ENCODE data around the gene BRSK2. TPM values are rescaled to one million over a fixed set of nuclear protein-coding genes. Genes with fewer than 3 reads are reported as not detected.

BRSK2 gene
- total RNA-seq, 6 donors from 2014 or later: 0.11 to 0.54 (median 0.25) TPM; not detected in 2

GRCh38 chr11:1438967-1439330 is 49.2 kb downstream of the BRSK2 start:
- no peaks in the 10 kb centered on the region for H3K9me3 ChIP-seq
- DNase-seq (peak in 1 of 2 donors; percentile 76), ATAC-seq (ENCODE audit: low FRiP score in 2 of 2) (no peak)
- no peak overlapping the region for H3K27ac ChIP-seq
- 80% methylated on average over 8 of the region's 11 CpGs; no CpG with 5 or more reads in 1 of the 2 donors for WGBS, 2 donors
- H3K4me3 ChIP-seq: no peak overlapping the region
- H3K36me3 ChIP-seq: no peaks in the 10 kb centered on the region
- TF ChIP-seq POLR2A (IDR thresholded peaks at IDR 0.05): no peak
- TF ChIP-seq POLR2AphosphoS5 (IDR thresholded peaks at IDR 0.05): no peak
- H3K27me3 ChIP-seq: peaks cover 0 to 8% (median 1%) of the 10 kb centered on the region in 4 donors
- peaks cover 0 to 11% (median 4%) of the 10 kb centered on the region in 4 donors for H3K4me1 ChIP-seq

GRCh38 chr11:1439341-1439740 is 49.6 kb downstream of the BRSK2 start:
- TF ChIP-seq POLR2AphosphoS5 (IDR thresholded peaks at IDR 0.05) (no peak), EP300 (IDR thresholded peaks at IDR 0.05) (no peak), POLR2A (IDR thresholded peaks at IDR 0.05) (no peak), CTCF (IDR thresholded peaks at IDR 0.05) (no peak)
- Histone ChIP-seq H3K27ac (no peak overlapping the region), H3K4me1 (peaks cover 0 to 11% (median 4%) of the 10 kb centered on the region in 4 donors), H3K4me3 (no peak overlapping the region), H3K36me3 (no peaks in the 10 kb centered on the region), H3K9me3 (no peaks in the 10 kb centered on the region), H3K27me3 (peaks cover 0 to 8% (median 1%) of the 10 kb centered on the region in 4 donors)
- DNase-seq (peak in 1 of 2 donors; percentile 65), ATAC-seq (ENCODE audit: low FRiP score in 2 of 2) (no peak)
- WGBS, 2 donors: 68 to 74% methylated on average over 5 to 11 of the region's 11 CpGs

- no peaks in the 10 kb centered on the region for H3K9me3 ChIP-seq
- H3K4me1 ChIP-seq: peaks cover 0 to 11% (median 4%) of the 10 kb centered on the region in 4 donors
- no peak overlapping the region for H3K27ac ChIP-seq
- ATAC-seq (ENCODE audit: low FRiP score in 2 of 2) (peak in 1 of 2 donors; percentile 9), DNase-seq (peak in 1 of 2 donors; percentile 67)
- H3K4me3 ChIP-seq: no peak overlapping the region
- peaks cover 0 to 8% (median 1%) of the 10 kb centered on the region in 4 donors for H3K27me3 ChIP-seq
- 73 to 83% methylated on average over 7 to 11 of the region's 11 CpGs for WGBS, 2 donors
- TF ChIP-seq CTCF (IDR thresholded peaks at IDR 0.05) (no peak), POLR2A (IDR thresholded peaks at IDR 0.05) (no peak), EP300 (IDR thresholded peaks at IDR 0.05) (no peak), POLR2AphosphoS5 (IDR thresholded peaks at IDR 0.05) (no peak)
- H3K36me3 ChIP-seq: no peaks in the 10 kb centered on the region
These were observed 50.3 kb downstream of the BRSK2 start for GRCh38 chr11:1440066-1440465.

GRCh38 chr11:1440496-1440895 is 50.8 kb downstream of the BRSK2 start:
- ATAC-seq (ENCODE audit: low FRiP score in 2 of 2) (no peak), DNase-seq (peak in 1 of 2 donors; percentile 51)
- 83 to 88% methylated on average over 8 to 11 of the region's 12 CpGs for WGBS, 2 donors
- H3K9me3 ChIP-seq: no peaks in the 10 kb centered on the region
- peaks cover 0 to 11% (median 4%) of the 10 kb centered on the region in 4 donors for H3K4me1 ChIP-seq
- H3K36me3 ChIP-seq: no peaks in the 10 kb centered on the region
- no peak overlapping the region for H3K27ac ChIP-seq
- TF ChIP-seq CTCF (IDR thresholded peaks at IDR 0.05) (no peak), POLR2A (IDR thresholded peaks at IDR 0.05) (no peak), EP300 (IDR thresholded peaks at IDR 0.05) (no peak), POLR2AphosphoS5 (IDR thresholded peaks at IDR 0.05) (no peak)
- no peak overlapping the region for H3K4me3 ChIP-seq
- peaks cover 0 to 8% (median 1%) of the 10 kb centered on the region in 4 donors for H3K27me3 ChIP-seq

- H3K4me1 ChIP-seq: no peaks in the 10 kb centered on the region
- no peak overlapping the region for H3K4me3 ChIP-seq
- no peaks in the 10 kb centered on the region for H3K27me3 ChIP-seq
- ATAC-seq (ENCODE audit: low FRiP score in 2 of 2): no peak
- 19 to 47% methylated on average over 3 to 8 of the region's 9 CpGs for WGBS, 2 donors
- H3K27ac ChIP-seq: no peak overlapping the region
- DNase-seq: no peak
- no peaks in the 10 kb centered on the region for H3K9me3 ChIP-seq
- no peaks in the 10 kb centered on the region for H3K36me3 ChIP-seq
- TF ChIP-seq POLR2AphosphoS5 (IDR thresholded peaks at IDR 0.05): no peak
- TF ChIP-seq POLR2A (IDR thresholded peaks at IDR 0.05): no peak
- TF ChIP-seq EP300 (IDR thresholded peaks at IDR 0.05): no peak
- TF ChIP-seq CTCF (IDR thresholded peaks at IDR 0.05): no peak
These were observed 52.4 kb downstream of the BRSK2 start for GRCh38 chr11:1442163-1442562.

Data from upper lobe of left lung (tissue), 6 donors.